Measurements from ENCODE around the gene NLRP3. TPM values are rescaled to one million over a fixed set of nuclear protein-coding genes. Genes with fewer than 3 reads are reported as not detected.

The NLRP3 gene
- total RNA-seq, 1 donor from 2014 or later, result 0.44 TPM

DNA sequence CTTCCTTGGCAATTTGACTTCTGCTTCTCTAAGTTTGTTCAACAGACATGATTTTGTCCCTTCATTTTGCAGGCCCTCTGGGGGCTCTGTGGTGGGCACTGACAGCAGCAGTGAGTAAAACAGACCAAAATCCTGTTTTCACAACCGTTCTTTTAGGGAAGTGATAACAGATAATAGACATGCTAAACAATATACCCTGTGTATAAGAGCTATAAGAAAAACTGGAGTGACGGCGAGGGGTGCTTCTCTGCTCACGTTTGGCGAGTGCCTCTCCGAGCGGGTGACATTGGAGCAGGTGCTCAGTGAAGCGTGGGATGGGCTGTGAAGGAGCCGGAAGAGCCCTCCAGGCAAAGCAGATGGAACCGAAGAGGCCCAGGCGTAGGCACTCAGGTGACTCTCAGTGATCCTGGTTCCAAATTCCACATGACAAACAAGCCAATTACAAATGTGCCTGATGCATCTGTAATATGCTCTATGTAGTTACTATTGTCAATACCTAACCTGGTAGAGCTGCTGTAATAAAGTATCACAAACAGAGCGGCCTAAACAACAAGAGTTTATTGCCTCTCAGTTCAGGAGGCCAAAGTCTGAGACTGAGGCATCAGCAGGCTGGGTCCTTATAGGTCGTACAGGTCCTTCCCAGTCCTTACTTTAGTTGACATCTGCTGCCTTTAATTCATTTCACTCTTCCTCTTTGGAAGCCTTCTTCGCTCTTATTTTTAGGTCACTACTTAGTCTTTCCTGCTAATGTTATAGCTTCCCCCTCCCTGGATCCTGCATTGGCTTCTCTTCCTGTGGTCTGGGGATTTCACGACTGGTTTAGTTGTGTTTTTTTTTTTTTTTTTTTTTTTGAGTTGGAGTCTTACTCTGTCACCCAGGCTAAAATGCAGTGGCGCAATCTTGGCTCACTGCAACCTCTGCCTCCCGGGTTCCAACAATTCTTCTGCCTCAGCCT is 21.9 kb downstream of the NLRP3 start:
- no peak overlapping the region for H3K27ac Mint-ChIP-seq (ENCODE audit: unreplicated experiment)
- no peak for DNase-seq (ENCODE audit: low spot score)
- H3K36me3 Mint-ChIP-seq (ENCODE audit: low read depth, unreplicated experiment), result no peaks in the 10 kb centered on the region
- H3K4me3 Mint-ChIP-seq (ENCODE audit: unreplicated experiment), result no peak overlapping the region
- TF ChIP-seq, protein P1, sequence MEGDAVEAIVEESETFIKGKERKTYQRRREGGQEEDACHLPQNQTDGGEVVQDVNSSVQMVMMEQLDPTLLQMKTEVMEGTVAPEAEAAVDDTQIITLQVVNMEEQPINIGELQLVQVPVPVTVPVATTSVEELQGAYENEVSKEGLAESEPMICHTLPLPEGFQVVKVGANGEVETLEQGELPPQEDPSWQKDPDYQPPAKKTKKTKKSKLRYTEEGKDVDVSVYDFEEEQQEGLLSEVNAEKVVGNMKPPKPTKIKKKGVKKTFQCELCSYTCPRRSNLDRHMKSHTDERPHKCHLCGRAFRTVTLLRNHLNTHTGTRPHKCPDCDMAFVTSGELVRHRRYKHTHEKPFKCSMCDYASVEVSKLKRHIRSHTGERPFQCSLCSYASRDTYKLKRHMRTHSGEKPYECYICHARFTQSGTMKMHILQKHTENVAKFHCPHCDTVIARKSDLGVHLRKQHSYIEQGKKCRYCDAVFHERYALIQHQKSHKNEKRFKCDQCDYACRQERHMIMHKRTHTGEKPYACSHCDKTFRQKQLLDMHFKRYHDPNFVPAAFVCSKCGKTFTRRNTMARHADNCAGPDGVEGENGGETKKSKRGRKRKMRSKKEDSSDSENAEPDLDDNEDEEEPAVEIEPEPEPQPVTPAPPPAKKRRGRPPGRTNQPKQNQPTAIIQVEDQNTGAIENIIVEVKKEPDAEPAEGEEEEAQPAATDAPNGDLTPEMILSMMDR (IDR thresholded peaks at IDR 0.05; ENCODE audit: unreplicated experiment), result no peak
- H3K4me1 Mint-ChIP-seq (ENCODE audit: unreplicated experiment), result peaks cover 15% of the 10 kb centered on the region
- H3K27me3 Mint-ChIP-seq (ENCODE audit: unreplicated experiment), result peaks cover 2% of the 10 kb centered on the region
- H3K9me3 Mint-ChIP-seq (ENCODE audit: unreplicated experiment), result no peaks in the 10 kb centered on the region

DNA sequence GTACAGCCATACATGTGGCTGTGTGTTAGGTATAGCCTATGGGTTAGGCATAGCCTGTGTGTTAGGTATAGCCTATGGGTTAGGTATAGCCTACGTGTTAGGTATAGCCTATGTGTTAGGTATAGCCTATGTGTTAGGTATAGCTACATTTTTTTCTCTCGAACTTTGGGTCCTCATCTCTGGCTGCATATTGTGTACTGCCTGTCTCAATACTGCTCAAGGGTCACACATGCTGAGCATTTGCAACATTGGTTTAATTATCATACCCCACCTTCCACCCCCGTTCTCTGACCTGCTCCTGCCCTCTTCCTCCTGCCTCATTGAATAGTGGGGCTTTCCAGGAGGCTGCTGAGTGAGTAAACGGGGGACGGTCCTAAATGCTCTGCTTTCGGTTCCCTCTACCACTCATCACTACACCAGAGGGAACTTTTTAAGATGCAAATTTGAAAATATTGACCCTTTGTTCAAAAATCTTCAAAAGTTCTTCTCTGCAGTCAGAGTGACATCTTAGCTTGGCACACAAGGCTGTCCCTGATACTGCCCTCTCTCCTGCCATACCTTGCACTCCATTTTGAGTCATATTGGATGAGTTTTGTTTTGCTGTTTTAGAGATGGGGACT is 24.1 kb downstream of the NLRP3 start:
- H3K4me3 Mint-ChIP-seq (ENCODE audit: unreplicated experiment), result no peak overlapping the region
- DNase-seq (ENCODE audit: low spot score), result no peak
- H3K4me1 Mint-ChIP-seq (ENCODE audit: unreplicated experiment), result peaks cover 15% of the 10 kb centered on the region
- H3K9me3 Mint-ChIP-seq (ENCODE audit: unreplicated experiment), result no peaks in the 10 kb centered on the region
- H3K27me3 Mint-ChIP-seq (ENCODE audit: unreplicated experiment), result no peaks in the 10 kb centered on the region
- H3K36me3 Mint-ChIP-seq (ENCODE audit: low read depth, unreplicated experiment), result no peaks in the 10 kb centered on the region
- TF ChIP-seq, protein P1 (IDR thresholded peaks at IDR 0.05; ENCODE audit: unreplicated experiment), result no peak
- no peak overlapping the region for H3K27ac Mint-ChIP-seq (ENCODE audit: unreplicated experiment)

DNA sequence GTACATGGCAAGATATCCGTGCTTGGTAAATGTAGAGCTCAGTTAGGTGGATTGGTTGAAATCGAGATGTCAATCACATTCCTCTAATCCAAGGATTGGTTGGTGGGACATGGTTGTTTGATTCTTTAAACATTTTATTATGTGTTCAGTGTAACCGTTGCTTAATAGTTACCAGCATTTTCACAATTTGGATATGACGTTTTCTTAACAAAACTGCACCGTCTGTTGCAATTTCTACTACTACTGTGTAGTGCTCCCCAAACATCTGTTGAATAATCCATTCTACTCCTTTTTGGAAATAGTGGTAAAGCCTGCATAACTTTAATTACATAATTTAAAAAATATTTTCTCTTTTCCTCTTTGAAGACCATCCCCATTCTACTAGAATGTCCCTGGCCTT is 25.6 kb downstream of the NLRP3 start:
- Mint-ChIP-seq H3K4me1 (ENCODE audit: unreplicated experiment) (peaks cover 12% of the 10 kb centered on the region), H3K27me3 (ENCODE audit: unreplicated experiment) (no peaks in the 10 kb centered on the region), H3K9me3 (ENCODE audit: unreplicated experiment) (no peaks in the 10 kb centered on the region), H3K4me3 (ENCODE audit: unreplicated experiment) (no peak overlapping the region), H3K36me3 (ENCODE audit: low read depth, unreplicated experiment) (no peaks in the 10 kb centered on the region), H3K27ac (ENCODE audit: unreplicated experiment) (no peak overlapping the region)
- no peak for DNase-seq (ENCODE audit: low spot score)
- TF ChIP-seq, protein P1 (IDR thresholded peaks at IDR 0.05; ENCODE audit: unreplicated experiment), result no peak

DNA sequence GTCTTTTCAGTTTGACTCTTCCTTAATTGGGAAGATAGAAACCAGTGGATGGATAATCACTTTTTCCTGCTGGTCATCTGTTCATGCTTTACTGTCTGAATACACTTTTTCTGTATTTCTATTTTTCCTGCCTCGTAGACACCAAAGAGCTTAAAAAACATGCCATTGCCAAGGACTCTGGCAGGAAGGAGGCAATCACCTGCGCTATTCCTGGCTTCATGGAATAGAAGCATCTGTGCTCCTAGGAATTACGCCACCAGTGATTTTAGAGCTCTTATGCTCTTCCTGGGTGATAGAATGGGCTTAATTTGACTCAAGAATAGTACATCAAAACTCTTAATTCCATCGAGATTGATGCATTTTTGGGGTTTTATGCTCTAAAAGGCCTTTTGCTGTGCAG is 26.2 kb downstream of the NLRP3 start:
- Mint-ChIP-seq H3K9me3 (ENCODE audit: unreplicated experiment) (no peaks in the 10 kb centered on the region), H3K27ac (ENCODE audit: unreplicated experiment) (no peak overlapping the region), H3K36me3 (ENCODE audit: low read depth, unreplicated experiment) (no peaks in the 10 kb centered on the region), H3K4me1 (ENCODE audit: unreplicated experiment) (peaks cover 12% of the 10 kb centered on the region), H3K4me3 (ENCODE audit: unreplicated experiment) (no peak overlapping the region), H3K27me3 (ENCODE audit: unreplicated experiment) (no peaks in the 10 kb centered on the region)
- TF ChIP-seq, protein P1 (IDR thresholded peaks at IDR 0.05; ENCODE audit: unreplicated experiment), result no peak
- DNase-seq (ENCODE audit: low spot score), result no peak

DNA sequence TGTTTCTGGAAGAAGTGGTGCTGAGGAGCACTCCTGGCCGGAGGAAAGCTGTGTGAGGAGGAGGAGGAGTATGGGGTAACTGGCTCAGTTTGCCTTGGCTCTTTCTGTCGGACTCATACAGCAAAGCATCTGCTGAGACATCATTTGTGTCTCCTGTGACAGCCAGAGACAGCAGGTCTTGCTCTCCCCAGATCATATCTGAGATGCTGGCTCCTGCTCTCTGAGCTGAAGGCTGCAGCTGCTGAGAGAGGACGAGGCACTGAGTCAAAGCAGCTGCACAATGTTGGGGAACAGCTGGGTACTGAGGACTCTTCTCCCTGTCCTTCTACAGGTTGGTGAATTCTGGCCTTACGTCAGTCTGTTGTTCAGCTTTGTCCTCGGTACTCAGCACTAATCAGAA is 27.7 kb downstream of the NLRP3 start:
- no peak for DNase-seq (ENCODE audit: low spot score)
- no peaks in the 10 kb centered on the region for H3K27me3 Mint-ChIP-seq (ENCODE audit: unreplicated experiment)
- no peak overlapping the region for H3K27ac Mint-ChIP-seq (ENCODE audit: unreplicated experiment)
- H3K4me3 Mint-ChIP-seq (ENCODE audit: unreplicated experiment), result no peak overlapping the region
- TF ChIP-seq, protein P1 (IDR thresholded peaks at IDR 0.05; ENCODE audit: unreplicated experiment), result no peak
- peaks cover 6% of the 10 kb centered on the region for H3K4me1 Mint-ChIP-seq (ENCODE audit: unreplicated experiment)
- H3K9me3 Mint-ChIP-seq (ENCODE audit: unreplicated experiment), result no peaks in the 10 kb centered on the region
- no peaks in the 10 kb centered on the region for H3K36me3 Mint-ChIP-seq (ENCODE audit: low read depth, unreplicated experiment)

Measured in endothelial cell (in vitro differentiated cells).